ENCODE data around the gene TREH.
"Not testable (repeated sequence)": the region's sequence is repeated elsewhere in the genome, so short reads cannot be mapped to it uniquely, and the experiment has no call there.

- TF ChIP-seq CTCF (conservative IDR thresholded peaks at IDR 0.05; ENCODE audit: low read length); EZH2phosphoT487 (IDR thresholded peaks at IDR 0.05; ENCODE audit: borderline replicate concordance): not testable (repeated sequence)
These were observed 38.3 kb upstream of the TREH start for GRCh38 chr11:118717733-118718132.

All from Loucy (cell line).